GM23248 (cell line): ENCODE measurements around the gene VWC2.

Experiments
- EZH2 ChIP-seq: fragments of 200-600 bp; sonication (generic); IDR thresholded peaks from 2 replicates; pipeline ENCODE4 v1.6.1; 2018; ENCODE audit warnings: antibody characterized with exemption, mild to moderate bottlenecking; ENCODE audit not compliant: insufficient read depth, poor library complexity, severe bottlenecking
- EZH2phosphoT487 ChIP-seq: fragments of 200-600 bp; sonication (generic); IDR thresholded peaks from 2 replicates; pipeline ENCODE4 v1.6.1; 2018; ENCODE audit warnings: antibody characterized with exemption, moderate library complexity, mild to moderate bottlenecking, low read depth; ENCODE audit not compliant: insufficient read depth

DNA sequence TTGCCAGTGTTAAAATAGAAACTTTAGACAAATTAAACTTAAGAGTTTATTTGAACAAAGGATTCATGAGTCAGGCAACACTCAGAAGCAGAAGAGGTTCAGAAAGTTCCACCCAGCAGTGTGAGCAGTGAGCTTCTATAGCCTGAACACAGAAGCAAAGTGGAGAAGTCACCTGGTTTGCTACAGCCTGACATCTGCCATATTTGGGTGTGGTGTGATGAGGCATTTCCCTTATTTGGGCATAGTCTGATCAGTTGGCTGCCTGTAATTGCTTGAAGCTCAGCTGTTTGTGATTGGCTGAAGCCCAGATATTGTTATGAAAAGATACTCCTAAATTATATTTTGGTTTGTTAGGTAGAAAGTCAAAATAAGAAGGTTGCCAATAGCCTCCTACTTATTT is 39.1 kb downstream of the VWC2 start:
- TF ChIP-seq EZH2 (no peak), EZH2phosphoT487 (no peak)
